OCI-LY1 (cell line): Measurements from ENCODE around the gene GAS6.

Experiments used
- H2AFZ ChIP-seq: fragments of 200-600 bp; sonication (generic), shearing (Covaris generic); 2 replicates; pipeline ENCODE4 v1.6.0; 2014; ENCODE audit warnings: antibody characterized with exemption, mild to moderate bottlenecking, low read length
- H3F3A ChIP-seq: fragments of 200-600 bp; sonication (generic), shearing (Covaris generic); 2 replicates; pipeline ENCODE4 v1.6.0; 2014; ENCODE audit warnings: mild to moderate bottlenecking, antibody characterized with exemption, low read length, moderate library complexity; ENCODE audit not compliant: insufficient read depth
- H3K27ac ChIP-seq: fragments of 200-600 bp; sonication (generic); 2 replicates; pipeline ENCODE4 v1.5.1; 2014; ENCODE audit warnings: low read length, mixed run types, mild to moderate bottlenecking, low read depth; ENCODE audit not compliant: poor library complexity, severe bottlenecking
- H3K27me3 ChIP-seq: fragments of 200-600 bp; sonication (generic); 2 replicates; pipeline ENCODE4 v1.6.0; 2014; ENCODE audit warnings: antibody characterized with exemption, mild to moderate bottlenecking, low read length, moderate library complexity; ENCODE audit not compliant: insufficient read depth
- H3K36me3 ChIP-seq: fragments of 200-600 bp; sonication (generic); 2 replicates; pipeline ENCODE4 v1.6.1; 2014; ENCODE audit warnings: mild to moderate bottlenecking, antibody characterized with exemption, low read length, moderate library complexity, mixed read lengths; ENCODE audit not compliant: insufficient read depth
- H3K4me1 ChIP-seq: fragments of 200-600 bp; sonication (generic); 2 replicates; pipeline ENCODE4 v1.5.1; 2014; ENCODE audit warnings: mild to moderate bottlenecking, low read length, moderate library complexity; ENCODE audit not compliant: insufficient read depth, severe bottlenecking
- H3K4me2 ChIP-seq: fragments of 200-600 bp; sonication (generic), shearing (Covaris generic); 2 replicates; pipeline ENCODE4 v1.6.1; 2014; ENCODE audit warnings: low read length
- H3K4me3 ChIP-seq: fragments of 200-600 bp; sonication (generic); 2 replicates; pipeline ENCODE4 v1.5.1; 2014; ENCODE audit warnings: low read length, low read depth, mild to moderate bottlenecking, mixed read lengths; ENCODE audit not compliant: poor library complexity, severe bottlenecking
- H3K79me2 ChIP-seq: fragments of 200-600 bp; shearing (Covaris generic); 2 replicates; pipeline ENCODE4 v1.6.1; 2016; ENCODE audit warnings: mixed run types, low read length, mixed read lengths; ENCODE audit not compliant: insufficient read depth
- H3K9ac ChIP-seq: fragments of 200-600 bp; sonication (generic), shearing (Covaris generic); 2 replicates; pipeline ENCODE4 v1.6.1; 2014; ENCODE audit warnings: mild to moderate bottlenecking, low read length, mixed read lengths
- H3K9me2 ChIP-seq: fragments of 200-600 bp; sonication (generic), shearing (Covaris generic); 2 replicates; pipeline ENCODE4 v1.6.1; 2014; ENCODE audit warnings: low read depth, mild to moderate bottlenecking, low read length, mixed read lengths
- H3K9me3 ChIP-seq: fragments of 200-600 bp; shearing (Covaris generic); 2 replicates; pipeline ENCODE4 v1.6.1; 2014; ENCODE audit warnings: low read length, mixed read lengths
- H4K20me1 ChIP-seq: fragments of 200-600 bp; sonication (generic), shearing (Covaris generic); 2 replicates; pipeline ENCODE4 v1.6.0; 2016; ENCODE audit warnings: mild to moderate bottlenecking, low read length; ENCODE audit not compliant: insufficient read depth
- EZH2 ChIP-seq: fragments of 200-600 bp; sonication (generic), shearing (Covaris generic); IDR thresholded peaks from 2 replicates; pipeline ENCODE4 v1.8.0; 2017; ENCODE audit warnings: borderline replicate concordance, mixed run types, mild to moderate bottlenecking, antibody characterized with exemption, low read length, moderate library complexity, mixed read lengths
- TF ChIP-seq, protein P1 (sequence below): fragments of 200-600 bp; sonication (generic), shearing (Covaris generic); IDR thresholded peaks from 2 replicates; pipeline ENCODE4 v1.5.1; 2017; ENCODE audit warnings: mild to moderate bottlenecking, antibody characterized with exemption, low read length, moderate library complexity, mixed read lengths

The GAS6 gene

DNA sequence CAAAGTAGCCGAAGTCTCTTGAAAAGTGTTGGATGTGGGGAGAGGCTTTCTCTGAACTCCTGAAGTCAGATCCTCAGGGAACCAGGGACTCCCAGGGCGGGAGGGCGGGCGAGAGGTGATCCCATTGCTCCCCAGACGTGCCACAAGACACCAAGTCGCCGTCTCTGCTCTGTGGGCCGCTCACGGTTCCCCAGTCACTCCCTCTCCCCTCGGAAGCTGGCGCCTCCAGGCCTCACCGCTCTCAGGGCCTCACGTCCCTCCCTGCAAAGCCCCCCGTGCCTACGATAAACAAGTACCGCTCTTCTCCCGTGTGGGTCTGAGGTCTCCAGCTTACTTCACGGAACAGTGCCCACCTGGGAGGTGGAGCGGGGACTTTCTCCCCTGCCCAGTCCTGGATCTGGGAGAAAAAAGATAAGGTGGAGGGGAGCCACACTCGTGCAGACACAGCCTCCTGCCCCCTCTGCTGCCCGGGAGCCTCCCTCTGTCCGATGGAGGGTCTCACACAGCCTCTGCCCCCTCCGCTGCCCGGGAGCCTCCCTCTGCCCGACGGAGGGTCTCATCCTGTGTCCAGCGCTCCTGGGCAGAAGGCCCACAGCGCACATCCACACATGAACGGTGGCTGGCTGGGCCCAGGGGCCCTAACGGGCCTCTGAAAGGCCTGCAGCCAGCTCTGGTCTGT lies 50.7 kb downstream of the GAS6 start:
- H3K4me1 ChIP-seq = peaks cover 10% of the 10 kb centered on the region
- TF ChIP-seq, protein P1, sequence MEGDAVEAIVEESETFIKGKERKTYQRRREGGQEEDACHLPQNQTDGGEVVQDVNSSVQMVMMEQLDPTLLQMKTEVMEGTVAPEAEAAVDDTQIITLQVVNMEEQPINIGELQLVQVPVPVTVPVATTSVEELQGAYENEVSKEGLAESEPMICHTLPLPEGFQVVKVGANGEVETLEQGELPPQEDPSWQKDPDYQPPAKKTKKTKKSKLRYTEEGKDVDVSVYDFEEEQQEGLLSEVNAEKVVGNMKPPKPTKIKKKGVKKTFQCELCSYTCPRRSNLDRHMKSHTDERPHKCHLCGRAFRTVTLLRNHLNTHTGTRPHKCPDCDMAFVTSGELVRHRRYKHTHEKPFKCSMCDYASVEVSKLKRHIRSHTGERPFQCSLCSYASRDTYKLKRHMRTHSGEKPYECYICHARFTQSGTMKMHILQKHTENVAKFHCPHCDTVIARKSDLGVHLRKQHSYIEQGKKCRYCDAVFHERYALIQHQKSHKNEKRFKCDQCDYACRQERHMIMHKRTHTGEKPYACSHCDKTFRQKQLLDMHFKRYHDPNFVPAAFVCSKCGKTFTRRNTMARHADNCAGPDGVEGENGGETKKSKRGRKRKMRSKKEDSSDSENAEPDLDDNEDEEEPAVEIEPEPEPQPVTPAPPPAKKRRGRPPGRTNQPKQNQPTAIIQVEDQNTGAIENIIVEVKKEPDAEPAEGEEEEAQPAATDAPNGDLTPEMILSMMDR = no peak
- no peak for TF ChIP-seq EZH2

DNA sequence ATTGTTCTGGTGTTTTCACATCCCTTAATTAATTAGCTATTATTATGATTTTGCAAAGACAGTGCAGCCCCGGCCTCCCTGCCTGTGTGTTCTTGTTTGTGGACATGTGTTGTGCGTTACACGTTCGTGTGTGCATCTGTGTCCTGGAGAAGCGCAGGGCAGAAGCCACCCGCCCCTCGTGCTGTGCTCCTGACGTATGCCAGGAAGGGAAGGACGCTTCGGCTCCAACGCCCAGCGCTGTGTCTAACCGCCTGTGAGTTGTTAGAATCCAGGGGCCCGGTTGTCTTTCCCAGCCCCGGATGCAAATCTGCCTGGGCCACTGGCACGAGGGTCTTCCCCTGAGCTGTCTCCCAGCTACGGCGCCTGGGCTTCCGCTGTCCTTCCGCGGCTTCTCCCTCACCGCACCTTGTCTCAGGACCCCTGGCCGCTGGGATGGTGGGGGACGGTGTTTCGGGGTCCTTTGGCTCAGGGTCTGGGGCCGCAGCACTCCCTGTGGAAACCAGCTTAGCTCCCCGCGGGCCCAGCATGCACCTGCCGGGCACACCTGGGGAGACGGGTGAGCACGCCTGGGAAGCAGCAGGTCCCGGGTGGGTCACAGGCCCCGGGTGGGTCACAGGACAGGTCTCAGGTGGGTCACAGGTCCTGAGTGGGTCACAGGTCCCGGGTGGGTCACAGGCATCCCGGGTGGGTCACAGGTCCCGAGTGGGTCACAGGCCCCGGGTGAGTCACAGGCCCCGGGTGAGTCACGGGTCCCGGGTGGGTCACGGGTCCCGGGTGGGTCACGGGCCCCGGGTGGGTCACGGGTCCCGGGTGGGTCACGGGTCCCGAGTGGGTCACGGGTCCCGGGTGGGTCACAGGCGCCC lies 51.5 kb downstream of the GAS6 start:
- no peak overlapping the region for H3K27ac ChIP-seq
- no peaks in the 10 kb centered on the region for H4K20me1 ChIP-seq
- no peak overlapping the region for H3K9ac ChIP-seq
- no peak overlapping the region for H3K4me3 ChIP-seq
- peaks cover 3% of the 10 kb centered on the region for H3K36me3 ChIP-seq
- H3K9me3 ChIP-seq = peaks cover 14% of the 10 kb centered on the region
- TF ChIP-seq, protein P1 = no peak
- no peak for TF ChIP-seq EZH2
- H3K4me1 ChIP-seq = peaks cover 10% of the 10 kb centered on the region
- no peaks in the 10 kb centered on the region for H3K27me3 ChIP-seq
- H2AFZ ChIP-seq = no peak overlapping the region
- H3K79me2 ChIP-seq = no peaks in the 10 kb centered on the region
- no peaks in the 10 kb centered on the region for H3F3A ChIP-seq
- H3K4me2 ChIP-seq = no peak overlapping the region
- no peaks in the 10 kb centered on the region for H3K9me2 ChIP-seq

More for the DNA sequence above, 50.7 kb downstream of the GAS6 start:
- Histone ChIP-seq H2AFZ (no peak overlapping the region), H4K20me1 (no peaks in the 10 kb centered on the region), H3K9me2 (no peaks in the 10 kb centered on the region), H3K27ac (no peak overlapping the region), H3F3A (no peaks in the 10 kb centered on the region), H3K9ac (no peak overlapping the region), H3K4me2 (no peak overlapping the region), H3K79me2 (no peaks in the 10 kb centered on the region), H3K4me3 (no peak overlapping the region), H3K36me3 (peaks cover 4% of the 10 kb centered on the region), H3K27me3 (no peaks in the 10 kb centered on the region), H3K9me3 (peaks cover 8% of the 10 kb centered on the region; the same call in 1 of the 2 replicates)

DNA sequence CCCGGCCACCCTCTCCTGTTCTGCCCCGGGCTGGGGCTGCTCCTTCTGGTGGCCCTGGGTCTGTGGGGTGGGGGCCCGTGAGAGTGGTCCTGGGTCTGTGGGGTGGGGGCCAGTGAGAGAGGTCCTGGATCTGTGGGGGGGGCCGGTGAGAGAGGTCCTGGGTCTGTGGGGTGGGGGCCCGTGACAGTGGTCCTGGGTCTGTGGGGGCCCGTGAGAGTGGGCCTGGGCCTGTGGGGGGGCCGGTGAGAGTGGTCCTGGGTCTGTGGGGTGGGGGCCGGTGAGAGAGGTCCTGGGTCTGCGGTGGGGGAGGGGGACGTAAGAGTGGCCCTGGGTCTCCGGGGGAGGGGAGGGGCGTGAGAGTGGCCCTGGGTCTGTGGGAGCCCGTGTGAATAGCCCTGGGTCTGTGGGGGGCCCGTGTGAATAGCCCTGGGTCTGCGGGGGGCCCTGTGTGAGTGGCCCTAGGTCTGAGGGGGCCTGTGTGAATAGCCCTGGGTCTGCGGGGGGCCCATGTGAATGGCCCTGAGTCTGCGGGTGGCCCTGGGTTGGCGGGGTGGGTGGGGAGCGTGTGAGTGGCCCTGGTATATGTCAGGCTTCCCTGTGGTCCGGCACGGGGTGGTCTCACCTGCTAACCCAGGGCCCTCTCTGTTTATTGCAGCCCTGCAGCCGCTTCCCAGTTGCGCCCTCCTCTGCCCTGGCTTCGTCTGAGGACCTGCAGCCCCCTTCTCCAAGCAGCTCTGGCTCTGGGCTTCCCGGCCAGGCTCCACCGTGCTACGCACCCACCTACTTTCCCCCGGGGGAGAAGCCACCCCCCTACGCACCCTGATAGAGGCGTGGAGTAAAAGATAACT lies 52.6 kb downstream of the GAS6 start:
- no peaks in the 10 kb centered on the region for H3F3A ChIP-seq
- no peaks in the 10 kb centered on the region for H3K27me3 ChIP-seq
- H3K79me2 ChIP-seq = no peaks in the 10 kb centered on the region
- no peak overlapping the region for H3K27ac ChIP-seq
- H3K4me2 ChIP-seq = no peak overlapping the region
- H3K36me3 ChIP-seq = peaks cover 3% of the 10 kb centered on the region; the same call in 1 of the 2 replicates
- TF ChIP-seq EZH2 = no peak
- TF ChIP-seq, protein P1 = no peak
- H3K9me2 ChIP-seq = no peaks in the 10 kb centered on the region
- H3K4me3 ChIP-seq = no peak overlapping the region
- peaks cover 4% of the 10 kb centered on the region for H3K4me1 ChIP-seq
- peaks cover 14% of the 10 kb centered on the region for H3K9me3 ChIP-seq
- no peak overlapping the region for H3K9ac ChIP-seq
- no peak overlapping the region for H2AFZ ChIP-seq
- no peaks in the 10 kb centered on the region for H4K20me1 ChIP-seq
